Measurements from ENCODE around the gene C17orf67.

DNA sequence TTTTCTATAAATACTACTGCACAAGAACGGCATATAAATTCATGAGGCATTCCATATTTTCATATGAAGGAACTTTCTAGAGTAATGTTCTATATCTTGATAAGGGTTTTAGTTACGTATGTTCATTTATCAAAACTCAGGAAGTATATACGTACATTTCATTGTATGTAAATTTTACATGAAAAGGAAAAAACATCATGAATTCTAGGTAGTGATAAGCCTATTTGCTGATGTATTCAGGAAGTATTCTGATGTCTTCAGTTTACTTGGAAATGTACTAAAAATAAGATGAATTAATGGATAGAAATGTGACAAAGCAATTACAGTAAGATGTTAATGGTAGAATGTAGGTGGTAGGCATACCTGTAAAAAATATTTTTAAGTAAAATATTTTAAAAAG is 5.0 kb upstream of the C17orf67 start:
- no peak for TF ChIP-seq EP300 (IDR thresholded peaks at IDR 0.05; ENCODE audit: borderline replicate concordance)
- TF ChIP-seq TCF12 (IDR thresholded peaks at IDR 0.05; ENCODE audit: low read depth): no peak
- TF ChIP-seq EGR1 (IDR thresholded peaks at IDR 0.05): no peak
- TF ChIP-seq RAD21 (IDR thresholded peaks at IDR 0.05; ENCODE audit: low read depth): no peak
- TF ChIP-seq, protein P1, sequence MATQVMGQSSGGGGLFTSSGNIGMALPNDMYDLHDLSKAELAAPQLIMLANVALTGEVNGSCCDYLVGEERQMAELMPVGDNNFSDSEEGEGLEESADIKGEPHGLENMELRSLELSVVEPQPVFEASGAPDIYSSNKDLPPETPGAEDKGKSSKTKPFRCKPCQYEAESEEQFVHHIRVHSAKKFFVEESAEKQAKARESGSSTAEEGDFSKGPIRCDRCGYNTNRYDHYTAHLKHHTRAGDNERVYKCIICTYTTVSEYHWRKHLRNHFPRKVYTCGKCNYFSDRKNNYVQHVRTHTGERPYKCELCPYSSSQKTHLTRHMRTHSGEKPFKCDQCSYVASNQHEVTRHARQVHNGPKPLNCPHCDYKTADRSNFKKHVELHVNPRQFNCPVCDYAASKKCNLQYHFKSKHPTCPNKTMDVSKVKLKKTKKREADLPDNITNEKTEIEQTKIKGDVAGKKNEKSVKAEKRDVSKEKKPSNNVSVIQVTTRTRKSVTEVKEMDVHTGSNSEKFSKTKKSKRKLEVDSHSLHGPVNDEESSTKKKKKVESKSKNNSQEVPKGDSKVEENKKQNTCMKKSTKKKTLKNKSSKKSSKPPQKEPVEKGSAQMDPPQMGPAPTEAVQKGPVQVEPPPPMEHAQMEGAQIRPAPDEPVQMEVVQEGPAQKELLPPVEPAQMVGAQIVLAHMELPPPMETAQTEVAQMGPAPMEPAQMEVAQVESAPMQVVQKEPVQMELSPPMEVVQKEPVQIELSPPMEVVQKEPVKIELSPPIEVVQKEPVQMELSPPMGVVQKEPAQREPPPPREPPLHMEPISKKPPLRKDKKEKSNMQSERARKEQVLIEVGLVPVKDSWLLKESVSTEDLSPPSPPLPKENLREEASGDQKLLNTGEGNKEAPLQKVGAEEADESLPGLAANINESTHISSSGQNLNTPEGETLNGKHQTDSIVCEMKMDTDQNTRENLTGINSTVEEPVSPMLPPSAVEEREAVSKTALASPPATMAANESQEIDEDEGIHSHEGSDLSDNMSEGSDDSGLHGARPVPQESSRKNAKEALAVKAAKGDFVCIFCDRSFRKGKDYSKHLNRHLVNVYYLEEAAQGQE (IDR thresholded peaks at IDR 0.05; ENCODE audit: low read depth): no peak
- no peak for TF ChIP-seq TAF1 (IDR thresholded peaks at IDR 0.05; ENCODE audit: low read depth)
